ENCODE data around the gene INVS. TPM values are rescaled to one million over a fixed set of nuclear protein-coding genes. Genes with fewer than 3 reads are reported as not detected.

Gene INVS
- total RNA-seq, 1 donor from 2014 or later = 34.0 TPM

GRCh38 chr9:100196215-100196614 lies 97.2 kb downstream of the INVS start:
- TF ChIP-seq, protein P1, sequence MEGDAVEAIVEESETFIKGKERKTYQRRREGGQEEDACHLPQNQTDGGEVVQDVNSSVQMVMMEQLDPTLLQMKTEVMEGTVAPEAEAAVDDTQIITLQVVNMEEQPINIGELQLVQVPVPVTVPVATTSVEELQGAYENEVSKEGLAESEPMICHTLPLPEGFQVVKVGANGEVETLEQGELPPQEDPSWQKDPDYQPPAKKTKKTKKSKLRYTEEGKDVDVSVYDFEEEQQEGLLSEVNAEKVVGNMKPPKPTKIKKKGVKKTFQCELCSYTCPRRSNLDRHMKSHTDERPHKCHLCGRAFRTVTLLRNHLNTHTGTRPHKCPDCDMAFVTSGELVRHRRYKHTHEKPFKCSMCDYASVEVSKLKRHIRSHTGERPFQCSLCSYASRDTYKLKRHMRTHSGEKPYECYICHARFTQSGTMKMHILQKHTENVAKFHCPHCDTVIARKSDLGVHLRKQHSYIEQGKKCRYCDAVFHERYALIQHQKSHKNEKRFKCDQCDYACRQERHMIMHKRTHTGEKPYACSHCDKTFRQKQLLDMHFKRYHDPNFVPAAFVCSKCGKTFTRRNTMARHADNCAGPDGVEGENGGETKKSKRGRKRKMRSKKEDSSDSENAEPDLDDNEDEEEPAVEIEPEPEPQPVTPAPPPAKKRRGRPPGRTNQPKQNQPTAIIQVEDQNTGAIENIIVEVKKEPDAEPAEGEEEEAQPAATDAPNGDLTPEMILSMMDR (IDR thresholded peaks at IDR 0.05) = no peak
- intact Hi-C loops (cut with micrococcal nuclease) = no loop called here
- H3K4me3 Mint-ChIP-seq = no peak overlapping the region
- no peaks in the 10 kb centered on the region for H3K4me1 Mint-ChIP-seq
- H3K27ac Mint-ChIP-seq = no peak overlapping the region
- H3K27me3 Mint-ChIP-seq = no peaks in the 10 kb centered on the region
- CTCF ChIA-PET = no interaction called here
- DNase-seq (no peak), ATAC-seq (ENCODE audit: low read depth) (no peak)
- peaks cover 8% of the 10 kb centered on the region for H3K9me3 Mint-ChIP-seq
- peaks cover 36% of the 10 kb centered on the region for H3K36me3 Mint-ChIP-seq (ENCODE audit: low read depth)
- POLR2A ChIA-PET = interaction anchor here (1.3 kb wide), 1 partner anchor 15 kb away, joined by 3 read pairs; no protein-coding TSS in a partner anchor

- POLR2A ChIA-PET = interaction anchor here (1.3 kb wide), 1 partner anchor 14 kb away, joined by 3 read pairs; no protein-coding TSS in a partner anchor
- Mint-ChIP-seq H3K9me3 (peaks cover 2% of the 10 kb centered on the region), H3K4me1 (no peaks in the 10 kb centered on the region), H3K4me3 (no peak overlapping the region), H3K27me3 (no peaks in the 10 kb centered on the region), H3K36me3 (ENCODE audit: low read depth) (peaks cover 30% of the 10 kb centered on the region), H3K27ac (no peak overlapping the region)
- no peak for DNase-seq
- CTCF ChIA-PET = no interaction called here
- no peak for ATAC-seq (ENCODE audit: low read depth)
- intact Hi-C loops (cut with micrococcal nuclease) = no loop called here
- TF ChIP-seq, protein P1 (IDR thresholded peaks at IDR 0.05) = no peak
Measured at GRCh38 chr9:100196828-100197227, 97.8 kb downstream of the INVS start.

DNA sequence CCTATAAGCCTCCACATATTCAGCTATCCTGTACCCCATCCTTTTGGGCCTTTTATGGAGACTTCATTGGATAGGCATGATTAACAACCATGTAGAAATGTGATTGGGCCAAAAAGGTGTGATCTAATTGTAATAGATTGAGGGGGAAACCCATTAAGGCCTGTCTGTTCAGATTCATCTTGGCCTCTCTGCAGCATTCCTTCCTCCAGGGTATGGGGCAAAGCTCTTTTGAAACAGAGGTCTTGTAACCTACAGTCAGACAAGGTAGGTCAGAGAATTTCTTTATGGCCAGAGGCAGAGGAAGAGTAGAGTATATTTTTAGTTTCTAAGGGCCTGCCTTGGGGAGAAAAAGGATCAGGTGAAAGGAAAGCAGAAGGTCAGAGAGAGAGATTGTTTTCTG lies 98.5 kb downstream of the INVS start:
- intact Hi-C loops (cut with micrococcal nuclease) = no loop called here
- no peaks in the 10 kb centered on the region for H3K4me1 Mint-ChIP-seq
- ChIA-PET POLR2A (no interaction called here), CTCF (no interaction called here)
- no peaks in the 10 kb centered on the region for H3K27me3 Mint-ChIP-seq
- no peak overlapping the region for H3K4me3 Mint-ChIP-seq
- H3K9me3 Mint-ChIP-seq = no peaks in the 10 kb centered on the region
- no peak overlapping the region for H3K27ac Mint-ChIP-seq
- ATAC-seq (ENCODE audit: low read depth) = no peak
- no peak for DNase-seq
- H3K36me3 Mint-ChIP-seq (ENCODE audit: low read depth) = peaks cover 23% of the 10 kb centered on the region
- TF ChIP-seq, protein P1 (IDR thresholded peaks at IDR 0.05) = no peak

DNA sequence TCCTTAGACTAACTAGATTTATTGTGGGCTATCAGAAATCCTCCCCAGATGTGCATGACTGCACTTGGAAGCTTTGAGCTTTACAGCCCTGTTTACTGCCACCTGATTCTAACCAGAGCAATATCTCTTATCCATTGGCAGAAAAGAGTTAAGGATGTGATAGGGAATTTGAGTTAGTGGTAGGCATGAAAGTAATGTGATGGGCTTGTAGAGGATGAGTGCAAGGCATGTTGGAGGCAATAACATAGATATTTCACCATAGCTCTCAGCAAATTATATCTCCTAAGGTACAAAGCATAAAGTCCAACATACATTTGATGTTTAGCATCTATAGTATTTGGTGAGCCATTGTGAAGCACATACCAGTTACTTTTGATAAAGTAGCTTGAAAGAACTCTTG lies 103.8 kb downstream of the INVS start:
- Mint-ChIP-seq H3K4me3 (no peak overlapping the region), H3K27me3 (no peaks in the 10 kb centered on the region), H3K4me1 (no peaks in the 10 kb centered on the region), H3K36me3 (ENCODE audit: low read depth) (peaks cover 6% of the 10 kb centered on the region), H3K27ac (no peak overlapping the region), H3K9me3 (no peaks in the 10 kb centered on the region)
- CTCF ChIA-PET = interaction anchor here (0.7 kb wide), 1 partner anchor 33 kb away, joined by 3 read pairs; no protein-coding TSS in a partner anchor
- ATAC-seq (ENCODE audit: low read depth) (no peak), DNase-seq (no peak)
- POLR2A ChIA-PET = no interaction called here
- intact Hi-C loops (cut with micrococcal nuclease) = no loop called here
- TF ChIP-seq, protein P1 (IDR thresholded peaks at IDR 0.05) = no peak

- DNase-seq (no peak), ATAC-seq (ENCODE audit: low read depth) (no peak)
- Mint-ChIP-seq H3K4me1 (peaks cover 5% of the 10 kb centered on the region), H3K36me3 (ENCODE audit: low read depth) (peaks cover 5% of the 10 kb centered on the region), H3K9me3 (no peaks in the 10 kb centered on the region), H3K27me3 (no peaks in the 10 kb centered on the region), H3K4me3 (no peak overlapping the region), H3K27ac (no peak overlapping the region)
- TF ChIP-seq, protein P1 (IDR thresholded peaks at IDR 0.05) = no peak
- intact Hi-C loops (cut with micrococcal nuclease) = no loop called here
- CTCF ChIA-PET = interaction anchor here (1.3 kb wide), 1 partner anchor 11 kb away, joined by 3 read pairs; no protein-coding TSS in a partner anchor
- POLR2A ChIA-PET = no interaction called here
Measured at GRCh38 chr9:100204796-100205195, 105.8 kb downstream of the INVS start.
